HL-60 (cell line): ENCODE data around the gene KCNQ1.

Source experiments
- DNase-seq, 2 experiments: peaks; one replicate each; pipeline ENCODE4 v3.0.0-alpha.2; 2010 to 2020; ENCODE audit warnings: low read depth in 1 of 2, low spot score in 1 of 2
- H3K27ac ChIP-seq: fragments of 250-450 bp; sonication (Bioruptor Pico); replicated peaks from 2 replicates; pipeline ENCODE4 v1.5.1; 2020; ENCODE audit warnings: mild to moderate bottlenecking, moderate library complexity
- H3K27me3 ChIP-seq: fragments of 250-450 bp; sonication (Bioruptor Pico); 2 replicates; pipeline ENCODE4 v1.5.1; 2021; ENCODE audit warnings: mild to moderate bottlenecking, moderate library complexity; ENCODE audit not compliant: insufficient read depth, poor library complexity, severe bottlenecking
- H3K4me3 ChIP-seq: replicated peaks from 2 replicates; pipeline ENCODE4 v1.5.1; 2011; ENCODE audit warnings: mild to moderate bottlenecking, control low read depth, low read length; ENCODE audit not compliant: insufficient read depth
- GABPA ChIP-seq: IDR thresholded peaks from 2 replicates; pipeline ENCODE4 v1.6.1; 2012; ENCODE audit warnings: low read depth
- POLR2AphosphoS5 ChIP-seq: IDR thresholded peaks from 2 replicates; pipeline ENCODE4 v1.6.1; 2012; ENCODE audit warnings: low read depth
- REST ChIP-seq: IDR thresholded peaks from 2 replicates; pipeline ENCODE4 v1.6.1; 2012; ENCODE audit warnings: low read depth; ENCODE audit not compliant: insufficient replicate concordance
- SPI1 ChIP-seq: IDR thresholded peaks from 2 replicates; pipeline ENCODE4 v1.6.1; 2012; ENCODE audit warnings: low read depth, mild to moderate bottlenecking, borderline replicate concordance
- TF ChIP-seq, protein P1 (sequence below): IDR thresholded peaks from one replicate; pipeline ENCODE4 v1.5.1; 2011; ENCODE audit warnings: low read length, control low read depth, inconsistent platforms; ENCODE audit not compliant: insufficient read depth

Gene KCNQ1

DNA sequence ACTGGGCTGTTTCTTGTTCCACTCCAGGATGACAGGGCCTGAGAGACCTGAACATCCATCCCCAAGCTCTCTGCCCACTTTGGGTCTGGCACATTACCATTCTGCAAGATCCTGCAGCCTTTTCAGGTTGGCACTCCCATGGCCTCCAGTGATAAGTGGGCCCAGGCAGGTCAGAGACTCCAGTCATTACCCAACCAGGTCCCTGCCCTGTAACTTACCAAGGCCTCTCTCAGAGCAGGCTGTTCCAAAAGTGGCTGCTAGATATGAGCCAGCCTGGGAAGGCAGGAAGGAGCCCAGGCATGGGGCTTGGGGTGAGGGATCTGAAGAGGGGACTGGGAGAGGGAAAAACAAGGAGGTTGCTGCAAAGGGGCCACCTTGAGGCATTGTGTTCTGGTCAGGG, 219.1 kb downstream of the KCNQ1 start:
- no peak for DNase-seq
- H3K4me3 ChIP-seq: no peak overlapping the region
- H3K27ac ChIP-seq: no peak overlapping the region
- H3K27me3 ChIP-seq: no peaks in the 10 kb centered on the region
- no peak for TF ChIP-seq POLR2AphosphoS5
- TF ChIP-seq GABPA: no peak
- no peak for TF ChIP-seq REST
- TF ChIP-seq SPI1: no peak
- TF ChIP-seq, protein P1, sequence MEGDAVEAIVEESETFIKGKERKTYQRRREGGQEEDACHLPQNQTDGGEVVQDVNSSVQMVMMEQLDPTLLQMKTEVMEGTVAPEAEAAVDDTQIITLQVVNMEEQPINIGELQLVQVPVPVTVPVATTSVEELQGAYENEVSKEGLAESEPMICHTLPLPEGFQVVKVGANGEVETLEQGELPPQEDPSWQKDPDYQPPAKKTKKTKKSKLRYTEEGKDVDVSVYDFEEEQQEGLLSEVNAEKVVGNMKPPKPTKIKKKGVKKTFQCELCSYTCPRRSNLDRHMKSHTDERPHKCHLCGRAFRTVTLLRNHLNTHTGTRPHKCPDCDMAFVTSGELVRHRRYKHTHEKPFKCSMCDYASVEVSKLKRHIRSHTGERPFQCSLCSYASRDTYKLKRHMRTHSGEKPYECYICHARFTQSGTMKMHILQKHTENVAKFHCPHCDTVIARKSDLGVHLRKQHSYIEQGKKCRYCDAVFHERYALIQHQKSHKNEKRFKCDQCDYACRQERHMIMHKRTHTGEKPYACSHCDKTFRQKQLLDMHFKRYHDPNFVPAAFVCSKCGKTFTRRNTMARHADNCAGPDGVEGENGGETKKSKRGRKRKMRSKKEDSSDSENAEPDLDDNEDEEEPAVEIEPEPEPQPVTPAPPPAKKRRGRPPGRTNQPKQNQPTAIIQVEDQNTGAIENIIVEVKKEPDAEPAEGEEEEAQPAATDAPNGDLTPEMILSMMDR: no peak

DNA sequence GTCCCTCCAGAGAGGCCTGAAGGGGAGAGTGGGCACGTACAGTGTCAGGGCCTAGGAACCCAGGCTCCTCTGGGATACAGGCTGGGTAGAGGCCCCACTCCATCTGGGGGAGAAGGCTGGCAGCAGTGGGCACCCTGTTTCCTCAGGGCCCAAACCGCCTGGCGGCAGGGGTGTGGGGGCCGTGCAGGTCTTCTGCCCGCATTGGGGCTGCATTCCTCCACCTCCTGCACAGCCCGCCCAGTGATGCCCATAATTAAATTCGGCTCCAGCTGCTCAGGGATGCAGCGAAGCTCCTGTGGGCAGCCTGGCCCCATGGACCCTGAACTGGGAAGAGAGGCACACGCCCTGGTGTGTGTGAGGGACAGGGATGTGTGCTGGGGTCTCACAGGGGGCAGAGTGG, 219.6 kb downstream of the KCNQ1 start:
- Histone ChIP-seq H3K27ac (no peak overlapping the region), H3K27me3 (no peaks in the 10 kb centered on the region), H3K4me3 (no peak overlapping the region)
- TF ChIP-seq POLR2AphosphoS5: no peak
- no peak for TF ChIP-seq SPI1
- TF ChIP-seq REST: no peak
- TF ChIP-seq, protein P1: no peak
- TF ChIP-seq GABPA: no peak
- DNase-seq: no peak

- no peak for TF ChIP-seq GABPA
- TF ChIP-seq REST: no peak
- TF ChIP-seq, protein P1: no peak
- no peak for TF ChIP-seq SPI1
- no peak for TF ChIP-seq POLR2AphosphoS5
- no peaks in the 10 kb centered on the region for H3K27me3 ChIP-seq
- no peak overlapping the region for H3K4me3 ChIP-seq
- H3K27ac ChIP-seq: no peak overlapping the region
- no peak for DNase-seq
These were observed 220.2 kb downstream of the KCNQ1 start for GRCh38 chr11:2664791-2665525.
